Measurements from ENCODE around the gene ABCA12.

Gene ABCA12

GRCh38 chr2:215119847-215120246 is 18.6 kb downstream of the ABCA12 start:
- DNase-seq (ENCODE audit: low spot score), result no peak

DNA sequence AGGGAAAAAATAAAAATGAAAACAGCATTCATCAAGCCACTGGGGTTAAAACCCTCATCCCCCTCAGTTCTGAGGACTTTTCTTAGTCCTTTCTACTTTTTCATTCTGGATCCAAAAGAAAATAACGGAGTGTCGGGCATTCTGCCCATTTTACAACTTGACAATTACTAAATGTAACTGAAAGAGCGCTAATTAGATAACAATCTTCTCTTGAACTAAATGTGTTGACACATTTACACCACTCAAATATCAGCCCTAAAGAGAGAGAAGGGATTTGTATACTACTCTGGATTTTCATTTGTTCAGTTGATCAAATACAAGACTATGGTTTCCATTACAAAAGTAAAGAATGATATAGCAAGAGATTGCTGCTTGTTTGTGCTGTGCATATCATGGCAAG is 27.5 kb downstream of the ABCA12 start:
- no peak for DNase-seq (ENCODE audit: low spot score)

DNA sequence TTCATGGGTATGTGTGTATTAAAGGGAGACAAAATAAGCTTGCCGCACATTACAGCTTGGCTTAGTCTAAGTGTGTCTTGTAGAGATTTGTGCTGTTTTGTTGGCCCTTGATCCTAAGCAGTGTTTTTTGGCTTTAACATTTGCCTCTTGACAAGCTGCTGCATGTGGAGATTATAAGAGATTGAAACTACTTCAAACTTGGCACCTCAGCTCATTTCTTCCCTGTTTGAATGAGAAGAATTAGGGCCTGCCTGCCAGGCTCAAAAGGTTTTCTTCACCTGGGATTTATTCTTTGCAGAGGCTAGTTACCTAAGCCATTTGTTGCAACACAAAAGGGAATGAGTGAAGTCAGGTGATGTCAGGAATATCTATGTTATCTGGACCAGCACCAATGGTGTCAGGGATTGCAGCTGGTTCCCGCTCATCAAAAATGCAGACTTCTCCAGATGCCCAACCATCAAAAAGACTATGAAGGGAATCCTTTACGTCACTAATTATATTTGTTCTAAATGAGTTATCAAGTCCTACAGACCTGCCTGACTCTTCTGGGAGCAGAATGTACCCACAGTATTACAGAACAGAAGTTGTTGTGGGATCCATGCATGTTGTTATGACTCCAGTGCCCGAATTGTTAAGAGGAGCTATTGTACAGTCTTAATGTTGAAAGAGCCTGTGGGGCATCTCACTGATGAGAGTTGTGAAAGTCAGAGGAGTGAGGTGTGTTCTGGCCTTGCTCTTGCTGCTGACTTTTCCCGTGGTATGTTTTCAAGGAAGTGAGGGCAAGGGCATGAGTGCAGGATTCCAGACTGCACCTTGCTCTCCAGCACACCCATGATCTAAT is 31.0 kb downstream of the ABCA12 start:
- DNase-seq (ENCODE audit: low spot score), result no peak

DNA sequence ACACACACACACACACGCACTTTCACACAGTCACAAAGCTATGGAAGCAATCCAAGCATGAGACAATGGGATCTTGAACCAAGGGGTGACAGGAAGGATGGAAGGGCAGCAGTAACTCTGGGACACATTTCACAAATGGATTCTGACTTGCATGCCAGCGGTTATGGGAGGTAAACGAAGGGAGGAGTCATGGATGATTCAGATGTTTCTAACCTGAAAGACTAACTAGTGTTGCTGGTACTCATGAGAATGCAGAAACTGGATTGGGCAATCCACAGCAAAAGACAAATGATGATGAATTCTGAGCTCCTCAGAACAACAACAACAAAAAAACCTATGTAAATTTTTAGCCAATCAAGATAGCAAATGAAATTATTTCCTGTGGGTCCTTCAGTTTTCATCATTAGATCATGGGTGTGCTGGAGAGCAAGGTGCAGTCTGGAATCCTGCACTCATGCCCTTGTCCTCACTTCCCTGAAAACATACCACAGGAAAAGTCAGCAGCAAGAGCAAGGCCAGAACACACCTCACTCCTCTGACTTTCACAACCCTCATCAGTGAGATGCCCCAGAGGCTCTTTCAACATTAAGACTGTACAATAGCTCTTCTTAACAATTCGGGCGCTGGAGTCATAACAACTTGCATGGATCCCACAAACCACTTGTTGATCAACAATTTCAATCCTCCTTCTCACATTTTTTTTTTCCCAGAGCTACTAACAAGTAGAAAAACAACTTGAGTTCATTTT is 32.6 kb downstream of the ABCA12 start:
- DNase-seq (ENCODE audit: low spot score), result no peak

- DNase-seq (ENCODE audit: low spot score), result no peak
These were observed 34.2 kb downstream of the ABCA12 start for GRCh38 chr2:215104226-215104625.

DNA sequence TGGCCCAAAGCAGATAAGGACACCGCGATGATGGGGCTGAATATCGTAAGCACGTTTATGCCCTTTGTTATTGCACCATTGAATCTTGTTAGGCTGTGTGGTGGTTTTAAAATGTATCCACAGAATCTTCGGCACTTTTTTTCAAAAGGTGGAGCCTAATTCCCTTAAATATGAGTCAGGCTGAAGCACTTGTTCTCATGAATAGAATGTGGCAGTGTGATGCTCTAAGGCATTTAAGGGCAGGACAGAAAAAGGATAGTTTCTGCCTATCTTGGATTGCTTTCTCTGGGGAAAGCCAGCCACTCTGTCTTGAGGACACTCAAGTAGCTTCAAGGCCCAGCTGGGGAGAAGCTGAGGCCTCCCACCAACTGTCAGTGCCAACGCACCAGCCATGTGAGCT is 39.6 kb downstream of the ABCA12 start:
- no peak for DNase-seq (ENCODE audit: low spot score)

GRCh38 chr2:215084080-215084479 is 54.3 kb downstream of the ABCA12 start:
- no peak for DNase-seq (ENCODE audit: low spot score)

GRCh38 chr2:215083146-215083545 is 55.3 kb downstream of the ABCA12 start:
- DNase-seq (ENCODE audit: low spot score), result no peak

- no peak for DNase-seq (ENCODE audit: low spot score)
These were observed 56.0 kb downstream of the ABCA12 start for GRCh38 chr2:215082446-215082845.

GRCh38 chr2:215080545-215080944 is 57.9 kb downstream of the ABCA12 start:
- no peak for DNase-seq (ENCODE audit: low spot score)

- DNase-seq (ENCODE audit: low spot score), result no peak
These were observed 66.8 kb downstream of the ABCA12 start for GRCh38 chr2:215071676-215072075.

- DNase-seq (ENCODE audit: low spot score), result no peak
These were observed 70.0 kb downstream of the ABCA12 start for GRCh38 chr2:215068399-215068798.

DNA sequence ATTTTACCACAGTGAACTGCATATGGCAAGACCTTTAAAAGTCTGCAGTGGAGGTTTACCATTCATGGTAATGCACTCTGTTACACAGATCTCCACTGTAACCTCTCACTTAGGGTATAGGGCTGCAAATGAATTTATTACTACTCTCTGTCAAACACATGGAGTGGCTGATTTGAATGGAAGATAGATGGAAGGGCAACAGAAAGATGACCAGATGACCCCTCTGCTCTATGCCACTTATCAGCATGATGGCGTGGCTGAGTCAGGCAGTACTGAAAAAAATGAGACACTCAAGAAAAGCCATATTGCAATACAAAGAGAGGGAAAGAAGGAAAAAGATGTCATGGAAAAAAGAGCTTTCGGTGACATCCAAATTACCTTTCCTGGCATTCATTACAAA is 72.3 kb downstream of the ABCA12 start:
- DNase-seq (ENCODE audit: low spot score), result no peak

- DNase-seq (ENCODE audit: low spot score), result no peak
These were observed 74.9 kb downstream of the ABCA12 start for GRCh38 chr2:215063526-215063925.

DNA sequence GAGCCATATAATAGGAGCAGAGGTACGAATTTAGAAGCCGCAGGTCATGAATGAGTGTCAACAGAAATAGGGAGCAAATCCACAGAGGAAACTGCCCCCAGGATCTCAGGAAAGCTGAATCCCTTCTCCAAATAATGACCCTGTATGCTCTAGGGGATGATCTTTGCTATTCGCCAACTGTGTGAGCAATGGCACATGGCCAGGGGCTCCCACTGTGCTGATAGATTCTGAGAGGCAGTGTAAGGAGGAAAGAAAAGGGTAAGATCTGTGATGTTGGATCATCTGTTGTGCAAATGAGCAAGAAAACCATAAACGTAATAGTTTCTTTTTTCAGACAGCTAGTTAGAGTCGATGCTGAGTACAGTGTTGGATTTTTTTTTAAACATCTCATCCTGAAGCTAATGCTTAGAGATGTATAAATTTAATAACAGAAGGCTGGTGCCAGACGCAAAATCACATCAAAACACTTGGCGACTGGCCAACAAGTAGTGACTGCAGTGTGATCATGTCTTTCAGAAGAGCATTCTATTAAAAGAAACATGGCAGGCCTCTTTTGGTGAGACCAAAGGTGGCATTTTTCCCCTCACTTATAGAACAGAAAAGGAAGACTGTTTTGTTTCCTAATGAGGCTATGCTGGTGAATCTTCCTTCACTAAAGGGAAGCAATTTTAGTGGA is 77.4 kb downstream of the ABCA12 start:
- no peak for DNase-seq (ENCODE audit: low spot score)

DNA sequence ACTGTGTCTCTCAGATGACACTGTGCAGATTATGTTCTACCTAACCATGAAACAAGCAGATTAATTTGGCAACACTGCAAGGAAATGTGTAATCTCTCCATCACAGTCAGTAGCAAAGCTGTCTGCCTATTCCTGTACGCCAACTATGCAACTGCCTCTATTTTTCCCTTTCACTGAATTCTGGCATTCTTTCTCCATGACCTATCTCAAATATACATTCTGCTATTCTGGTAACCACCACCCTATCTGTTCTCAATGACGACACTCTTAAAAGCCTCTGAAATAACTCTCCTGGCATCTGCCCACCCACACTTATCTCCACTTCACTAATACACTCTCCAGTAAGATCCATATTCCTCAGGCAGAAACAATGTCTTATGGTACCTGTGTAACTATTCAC is 78.7 kb downstream of the ABCA12 start:
- DNase-seq (ENCODE audit: low spot score), result no peak

GRCh38 chr2:215055891-215056290 is 82.5 kb downstream of the ABCA12 start:
- no peak for DNase-seq (ENCODE audit: low spot score)

DNA sequence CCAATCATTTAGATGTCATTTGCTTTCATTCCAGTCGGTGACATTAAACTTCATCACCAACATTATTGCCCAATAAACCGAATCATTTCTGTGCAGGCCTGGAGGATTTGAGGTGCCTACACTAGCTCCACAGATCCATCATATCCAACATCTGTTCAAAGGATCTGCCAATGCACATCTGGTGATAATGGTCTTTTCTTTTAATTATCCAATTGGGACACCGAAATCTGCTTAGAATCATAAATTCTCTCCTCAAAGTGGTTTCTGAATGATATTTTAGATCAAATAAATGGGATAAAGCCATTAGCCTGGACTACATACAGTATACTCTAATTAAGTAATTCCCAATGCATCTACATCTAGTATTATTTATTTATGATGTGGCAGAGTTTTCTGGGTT is 85.6 kb downstream of the ABCA12 start:
- DNase-seq (ENCODE audit: low spot score), result no peak

- DNase-seq (ENCODE audit: low spot score), result no peak
These were observed 86.0 kb downstream of the ABCA12 start for GRCh38 chr2:215052404-215052803.

- no peak for DNase-seq (ENCODE audit: low spot score)
These were observed 89.1 kb downstream of the ABCA12 start for GRCh38 chr2:215049341-215049740.

- no peak for DNase-seq (ENCODE audit: low spot score)
These were observed 100.0 kb downstream of the ABCA12 start for GRCh38 chr2:215038421-215038820.

GRCh38 chr2:215036314-215036713 is 102.1 kb downstream of the ABCA12 start:
- no peak for DNase-seq (ENCODE audit: low spot score)

GRCh38 chr2:215034154-215034553 is 104.3 kb downstream of the ABCA12 start:
- no peak for DNase-seq (ENCODE audit: low spot score)

Measured in HuH-7.5 (cell line).